HG03565 (cell line): ENCODE data around the gene SLC34A1.

Experiments used
- ATAC-seq: cut with Tn5 transposase; IDR thresholded peaks from one replicate; pipeline ENCODE4 v1.9.1; 2021; ENCODE audit warnings: mild to moderate bottlenecking, moderate library complexity; ENCODE audit not compliant: unreplicated experiment

The SLC34A1 gene

GRCh38 chr5:177385720-177386119 is 1.5 kb downstream of the SLC34A1 start:
- ATAC-seq = no peak

GRCh38 chr5:177386542-177386941 is 2.3 kb downstream of the SLC34A1 start:
- no peak for ATAC-seq

GRCh38 chr5:177387405-177387804 is 3.2 kb downstream of the SLC34A1 start:
- no peak for ATAC-seq

GRCh38 chr5:177388521-177389052 is 4.4 kb downstream of the SLC34A1 start:
- ATAC-seq = no peak

GRCh38 chr5:177389241-177390169 is 5.3 kb downstream of the SLC34A1 start:
- ATAC-seq = peak; percentile 38

- peak; percentile 48 for ATAC-seq
Measured at GRCh38 chr5:177390363-177391300, 6.4 kb downstream of the SLC34A1 start.

- no peak for ATAC-seq
Measured at GRCh38 chr5:177392765-177393164, 8.5 kb downstream of the SLC34A1 start.

GRCh38 chr5:177393206-177393765 is 9.1 kb downstream of the SLC34A1 start:
- ATAC-seq = no peak

DNA sequence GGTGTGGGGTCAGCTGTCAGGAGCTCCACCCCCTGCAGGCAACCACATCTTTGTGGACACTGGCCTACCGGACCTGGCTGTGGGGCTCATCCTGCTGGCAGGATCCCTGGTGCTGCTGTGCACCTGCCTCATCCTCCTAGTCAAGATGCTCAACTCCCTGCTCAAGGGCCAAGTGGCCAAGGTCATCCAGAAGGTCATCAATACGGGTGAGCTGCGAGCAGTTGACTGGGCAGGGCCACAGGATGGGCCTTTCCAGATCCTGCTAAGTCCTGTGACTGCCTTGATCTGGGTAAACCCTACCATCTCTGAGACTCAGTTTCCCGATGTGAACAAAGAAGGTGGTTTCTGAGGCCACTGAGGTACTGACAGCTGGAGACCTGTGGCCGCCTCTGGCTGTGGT is 9.8 kb downstream of the SLC34A1 start:
- no peak for ATAC-seq

GRCh38 chr5:177396078-177396477 is 11.8 kb downstream of the SLC34A1 start:
- ATAC-seq = no peak

DNA sequence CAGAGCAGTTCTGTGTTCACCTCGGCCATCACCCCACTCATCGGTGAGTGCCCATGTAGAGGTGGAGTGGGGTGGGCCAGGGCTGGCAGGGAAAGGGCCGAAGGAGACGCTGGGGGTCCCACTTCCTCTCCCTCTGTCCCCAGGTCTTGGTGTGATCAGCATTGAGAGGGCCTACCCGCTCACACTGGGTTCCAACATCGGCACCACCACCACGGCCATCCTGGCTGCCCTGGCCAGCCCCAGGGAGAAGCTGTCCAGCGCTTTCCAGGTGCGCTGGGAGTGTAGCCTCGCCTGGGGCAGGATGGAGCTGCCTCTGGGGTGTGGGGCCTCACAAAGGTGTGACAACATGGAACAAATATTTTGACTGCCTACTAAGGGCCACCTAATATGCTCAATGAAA is 12.6 kb downstream of the SLC34A1 start:
- no peak for ATAC-seq

DNA sequence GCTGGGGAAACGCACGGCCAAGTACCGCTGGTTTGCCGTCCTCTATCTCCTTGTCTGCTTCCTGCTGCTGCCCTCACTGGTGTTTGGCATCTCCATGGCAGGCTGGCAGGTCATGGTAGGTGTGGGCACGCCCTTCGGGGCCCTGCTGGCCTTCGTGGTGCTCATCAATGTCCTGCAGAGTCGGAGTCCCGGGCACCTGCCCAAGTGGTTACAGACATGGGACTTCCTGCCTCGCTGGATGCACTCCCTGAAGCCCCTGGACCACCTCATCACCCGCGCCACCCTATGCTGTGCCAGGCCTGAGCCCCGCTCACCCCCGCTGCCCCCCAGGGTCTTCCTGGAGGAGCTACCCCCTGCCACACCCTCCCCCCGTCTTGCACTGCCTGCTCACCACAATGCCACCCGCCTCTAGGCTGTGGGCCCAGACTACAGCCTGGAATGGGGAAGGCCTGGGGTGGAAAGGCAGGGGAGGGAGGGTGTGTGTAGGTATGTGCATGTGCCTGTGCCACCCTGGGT is 13.7 kb downstream of the SLC34A1 start:
- no peak for ATAC-seq

GRCh38 chr5:177399997-177400868 is 16.0 kb downstream of the SLC34A1 start, which contains the start of gene PFN3:
PFN3 (minus strand) TSS chr5:177400661; CDS start chr5:177400576, 85 bp downstream.
- no peak for ATAC-seq

- no peak for ATAC-seq
Measured at GRCh38 chr5:177402271-177403043, 18.2 kb downstream of the SLC34A1 start.

DNA sequence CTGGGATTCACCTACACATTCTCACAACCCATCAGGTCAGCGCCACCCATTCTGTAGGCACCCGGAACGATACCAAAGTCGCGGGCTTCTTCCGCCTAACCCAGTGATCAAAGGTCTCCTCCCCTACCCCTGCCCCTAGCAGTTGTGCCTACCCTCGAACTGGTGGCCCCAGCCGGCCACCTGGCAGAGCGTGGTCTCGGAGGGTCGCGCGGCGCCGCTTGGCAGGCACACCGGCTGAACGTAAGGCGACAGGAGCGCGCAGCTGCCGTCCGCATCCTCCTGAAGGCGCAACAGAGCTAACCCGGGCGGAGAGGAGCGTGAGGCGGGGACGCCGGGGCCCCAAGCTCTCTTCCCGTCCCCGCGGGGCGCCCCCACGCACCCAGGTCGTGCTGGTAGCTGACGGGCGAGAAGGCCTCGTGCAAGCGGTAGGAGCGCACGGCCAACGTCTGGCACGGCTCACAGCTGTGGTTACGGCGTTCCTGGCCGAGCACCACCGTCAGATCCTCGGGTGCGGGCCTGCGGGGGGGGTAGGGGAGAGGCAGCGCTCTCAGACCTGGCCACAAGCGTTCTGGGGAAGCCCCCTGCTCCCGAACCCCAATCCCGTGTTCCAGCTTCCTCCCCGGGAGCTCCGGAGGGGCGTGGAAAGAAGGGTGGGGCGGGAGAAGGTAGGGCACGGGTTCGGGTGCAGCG is 19.0 kb downstream of the SLC34A1 start:
- ATAC-seq = no peak

DNA sequence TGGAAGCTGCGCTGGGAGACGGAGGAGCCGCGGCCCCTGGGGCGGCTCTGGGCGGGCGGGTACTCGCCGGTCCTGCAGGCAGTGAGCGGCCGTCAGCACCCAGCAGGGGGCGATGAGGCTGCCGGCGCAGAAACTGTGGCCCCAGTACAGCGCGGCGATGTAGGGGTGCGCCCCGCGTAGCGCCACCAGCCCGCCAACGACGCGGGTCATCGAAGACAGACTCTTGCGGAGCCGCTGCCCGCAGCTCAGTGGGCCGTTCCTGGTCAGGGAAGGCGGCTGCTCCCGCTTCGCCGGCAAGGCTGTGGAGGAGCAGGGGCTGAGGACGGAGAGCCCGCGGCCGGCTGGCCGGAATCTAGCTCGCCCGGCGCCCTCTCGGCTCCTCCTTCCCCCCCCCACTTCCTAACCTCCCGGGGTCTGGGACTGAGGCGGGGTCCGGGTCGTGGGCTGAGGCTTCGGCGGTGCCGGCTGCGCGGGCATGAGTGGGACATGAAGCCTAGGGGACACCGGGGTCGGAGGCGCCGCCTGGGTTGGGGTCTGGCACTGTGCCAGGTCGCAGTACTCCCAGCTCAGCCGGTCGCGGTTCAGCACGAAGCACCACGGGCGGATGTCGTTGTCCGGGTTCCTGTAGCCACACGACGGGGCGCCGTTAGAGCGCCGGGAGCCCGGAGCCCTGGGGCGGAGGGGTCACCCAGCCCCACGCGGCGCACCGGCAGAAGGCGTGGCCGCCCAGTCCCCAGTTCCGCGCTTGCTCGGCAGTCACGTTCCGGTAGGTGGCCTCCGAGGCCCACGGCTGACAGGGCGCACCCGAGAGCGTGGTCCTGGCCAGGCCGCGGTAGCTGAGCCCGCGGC is 19.8 kb downstream of the SLC34A1 start:
- peak; percentile 51 for ATAC-seq

DNA sequence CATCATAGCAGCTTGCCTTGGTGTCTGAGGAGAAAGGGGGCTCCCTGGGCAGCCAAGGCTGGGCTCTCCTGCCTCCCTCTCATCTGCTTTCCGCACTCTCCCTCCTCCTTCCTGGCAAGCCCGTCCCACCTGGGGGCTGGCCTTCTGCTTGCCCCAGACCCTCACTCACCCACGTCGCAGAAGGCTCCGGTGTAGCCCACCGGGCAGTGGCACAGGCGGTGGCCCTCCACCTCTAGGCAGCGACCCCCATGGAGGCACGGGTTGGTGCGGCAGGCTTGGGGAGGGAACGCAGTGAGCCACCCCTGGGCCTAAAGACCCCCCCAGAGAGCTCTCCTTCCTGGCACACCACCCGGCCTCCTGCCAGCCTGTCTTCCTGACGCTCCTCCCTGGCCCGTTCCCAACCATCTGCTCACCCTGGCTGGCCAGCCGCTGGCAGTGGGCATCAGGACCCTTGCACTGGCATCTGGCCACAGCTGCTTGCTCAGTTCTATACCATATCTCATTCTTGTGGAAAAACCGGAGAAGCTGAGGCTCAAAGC is 20.5 kb downstream of the SLC34A1 start:
- ATAC-seq = no peak
